Measurements from ENCODE around the gene TAF10.

TAF10 gene

GRCh38 chr11:6625156-6625831 lies 13.3 kb upstream of the TAF10 start:
- DNase-seq (ENCODE audit: low spot score): no peak

GRCh38 chr11:6623391-6624363 lies 11.7 kb upstream of the TAF10 start:
- no peak for DNase-seq (ENCODE audit: low spot score)

GRCh38 chr11:6622261-6623171 lies 10.5 kb upstream of the TAF10 start:
- no peak for DNase-seq (ENCODE audit: low spot score)

- DNase-seq (ENCODE audit: low spot score): no peak
Observed at GRCh38 chr11:6621711-6622211, 9.7 kb upstream of the TAF10 start.

GRCh38 chr11:6620636-6621035 lies 8.6 kb upstream of the TAF10 start:
- no peak for DNase-seq (ENCODE audit: low spot score)

- DNase-seq (ENCODE audit: low spot score): peak; percentile 93
Observed at GRCh38 chr11:6619004-6619745, 7.2 kb upstream of the TAF10 start, which contains the start of gene TPP1. TSS of gene TPP1 (minus strand) at chr11:6619422. CDS start at chr11:6619400, 22 bp downstream.

- no peak for DNase-seq (ENCODE audit: low spot score)
Observed at GRCh38 chr11:6618117-6619003, 6.3 kb upstream of the TAF10 start.

GRCh38 chr11:6617315-6617781 lies 5.3 kb upstream of the TAF10 start:
- no peak for DNase-seq (ENCODE audit: low spot score)

- DNase-seq (ENCODE audit: low spot score): no peak
Observed at GRCh38 chr11:6616596-6617250, 4.7 kb upstream of the TAF10 start.

GRCh38 chr11:6615882-6616585 lies 4.0 kb upstream of the TAF10 start:
- DNase-seq (ENCODE audit: low spot score): no peak

GRCh38 chr11:6615046-6615445 lies 3.0 kb upstream of the TAF10 start:
- DNase-seq (ENCODE audit: low spot score): no peak

GRCh38 chr11:6614446-6614845 lies 2.4 kb upstream of the TAF10 start:
- DNase-seq (ENCODE audit: low spot score): no peak

- no peak for DNase-seq (ENCODE audit: low spot score)
Observed at GRCh38 chr11:6613496-6613895, 1.5 kb upstream of the TAF10 start.

- DNase-seq (ENCODE audit: low spot score): no peak
Observed at GRCh38 chr11:6611963-6612212, 128 bp downstream of the TAF10 start.

GRCh38 chr11:6611092-6611962 lies 689 bp downstream of the TAF10 start:
- no peak for DNase-seq (ENCODE audit: low spot score)

GRCh38 chr11:6610591-6610990 lies 1.4 kb downstream of the TAF10 start:
- DNase-seq (ENCODE audit: low spot score): no peak

- DNase-seq (ENCODE audit: low spot score): no peak
Observed at GRCh38 chr11:6609502-6610015, 2.5 kb downstream of the TAF10 start.

All from LoVo (cell line).